Naive thymus-derived CD4-positive, alpha-beta T cell (primary cell): Measurements from ENCODE around the gene PSMD8. TPM values are rescaled to one million over a fixed set of nuclear protein-coding genes. Genes with fewer than 3 reads are reported as not detected.

Experiments used
- polyA plus RNA-seq, 2 donors: library from polyadenylated mRNA; unstranded; fragments of 300-500 nt; fragmentation: Illumina TruSeq; gene quantifications; one replicate each; pipeline ENCODE4 v1.2.3, GENCODE V29; 2021
- total RNA-seq, 6 experiments: library from RNA in 5 of 6; stranded (reverse) in 5 of 6; gene quantifications; 1 replicate in 5 of 6; 2 replicates in 1 of 6; pipeline ENCODE4 v1.2.3 and lab custom pipeline; 2021 to 2026

Gene PSMD8
- total and polyA plus RNA-seq, 7 experiments from 2014 or later, result 68.4 to 181 (median 77.5) TPM

Other genes starting within 250 kb of the PSMD8 start
- gene DPF1, start 150.3 kb upstream of the PSMD8 start, total RNA-seq, result under 1 TPM in 2 of 5 experiments, not detected in 3; 0.46 to 0.51 TPM
- gene DPF1, start 150.3 kb upstream of the PSMD8 start, polyA plus RNA-seq, result not detected
- gene PPP1R14A, start 118.2 kb upstream of the PSMD8 start, total RNA-seq, result 10 to 100 TPM in 1 of 5 experiments, 1 to 10 TPM in 1, under 1 TPM in 1, not detected in 2; 0.53 to 61.2 (median 2.1) TPM
- gene PPP1R14A, start 118.2 kb upstream of the PSMD8 start, polyA plus RNA-seq, result not detected
- 10 to 100 TPM; 35.5 to 56.9 (median 38.7) TPM for gene SPINT2, start 110.0 kb upstream of the PSMD8 start, total RNA-seq
- gene SPINT2, start 110.0 kb upstream of the PSMD8 start, polyA plus RNA-seq, result 100 to 1,000 TPM; 120 to 139 TPM
- under 1 TPM in 1 of 5 experiments, not detected in 4; 0.88 TPM for gene C19orf33, start 70.3 kb upstream of the PSMD8 start, total RNA-seq
- 1 to 10 TPM in 1 of 2 donors, not detected in 1; 1.5 TPM for gene C19orf33, start 70.3 kb upstream of the PSMD8 start, polyA plus RNA-seq
- gene YIF1B, start 58.6 kb upstream of the PSMD8 start, total RNA-seq, result 10 to 100 TPM; 26.1 to 84.7 (median 38.0) TPM
- gene YIF1B, start 58.6 kb upstream of the PSMD8 start, polyA plus RNA-seq, result 10 to 100 TPM; 45.1 to 47.1 TPM
- gene KCNK6, start 54.7 kb upstream of the PSMD8 start, total RNA-seq, result 10 to 100 TPM in 3 of 5 experiments, 1 to 10 TPM in 2; 5.7 to 19.9 (median 10.1) TPM
- gene KCNK6, start 54.7 kb upstream of the PSMD8 start, polyA plus RNA-seq, result 1 to 10 TPM; 1.8 to 3.7 TPM
- 10 to 100 TPM in 4 of 5 experiments, 1 to 10 TPM in 1; 5.9 to 20.5 (median 18.1) TPM for gene CATSPERG, start 38.7 kb upstream of the PSMD8 start, total RNA-seq
- 1 to 10 TPM in 1 of 2 donors, under 1 TPM in 1; 0.94 to 5.2 TPM for gene CATSPERG, start 38.7 kb upstream of the PSMD8 start, polyA plus RNA-seq
- under 1 TPM in 3 of 5 experiments, not detected in 2; 0.29 to 0.60 (median 0.39) TPM for gene GGN, start 13.5 kb downstream of the PSMD8 start, total RNA-seq
- not detected for gene GGN, start 13.5 kb downstream of the PSMD8 start, polyA plus RNA-seq
- gene SPRED3, start 14.1 kb downstream of the PSMD8 start, total RNA-seq, result 1 to 10 TPM; 1.6 to 2.9 (median 2.6) TPM
- gene SPRED3, start 14.1 kb downstream of the PSMD8 start, polyA plus RNA-seq, result under 1 TPM; 0.12 to 0.22 TPM
- gene FAM98C, start 28.5 kb downstream of the PSMD8 start, total RNA-seq, result 10 to 100 TPM; 33.8 to 56.5 (median 44.7) TPM
- gene FAM98C, start 28.5 kb downstream of the PSMD8 start, polyA plus RNA-seq, result 10 to 100 TPM; 16.2 to 29.0 TPM
- 10 to 100 TPM in 1 of 5 experiments, 1 to 10 TPM in 2, under 1 TPM in 2; 0.16 to 32.7 (median 1.3) TPM for gene RASGRP4, start 51.6 kb downstream of the PSMD8 start, total RNA-seq
- under 1 TPM in 1 of 2 donors, not detected in 1; 0.14 TPM for gene RASGRP4, start 51.6 kb downstream of the PSMD8 start, polyA plus RNA-seq
- 1 to 10 TPM in 4 of 5 experiments, under 1 TPM in 1; 0.29 to 2.6 (median 1.7) TPM for gene RYR1, start 59.1 kb downstream of the PSMD8 start, total RNA-seq
- gene RYR1, start 59.1 kb downstream of the PSMD8 start, polyA plus RNA-seq, result not detected
- 100 to 1,000 TPM; 200 to 287 (median 235) TPM for gene MAP4K1, start 243.4 kb downstream of the PSMD8 start, total RNA-seq
- 100 to 1,000 TPM in 1 of 2 donors, 10 to 100 TPM in 1; 79.0 to 120 TPM for gene MAP4K1, start 243.4 kb downstream of the PSMD8 start, polyA plus RNA-seq
- gene EIF3K, start 244.6 kb downstream of the PSMD8 start, total RNA-seq, result 100 to 1,000 TPM; 294 to 405 (median 337) TPM
- 100 to 1,000 TPM; 424 to 437 TPM for gene EIF3K, start 244.6 kb downstream of the PSMD8 start, polyA plus RNA-seq